HL-60 (cell line): ENCODE results near the gene C2CD4D.

ENCODE experiments used
- GABPA ChIP-seq: IDR thresholded peaks from 2 replicates; pipeline ENCODE4 v1.6.1; 2012; ENCODE audit warnings: low read depth
- POLR2AphosphoS5 ChIP-seq: IDR thresholded peaks from 2 replicates; pipeline ENCODE4 v1.6.1; 2012; ENCODE audit warnings: low read depth
- SPI1 ChIP-seq: IDR thresholded peaks from 2 replicates; pipeline ENCODE4 v1.6.1; 2012; ENCODE audit warnings: low read depth, mild to moderate bottlenecking, borderline replicate concordance
- TF ChIP-seq, protein P1 (sequence below): IDR thresholded peaks from one replicate; pipeline ENCODE4 v1.5.1; 2011; ENCODE audit warnings: low read length, control low read depth, inconsistent platforms; ENCODE audit not compliant: insufficient read depth
- TF ChIP-seq, protein P2 (sequence below): IDR thresholded peaks from 2 replicates; pipeline ENCODE4 v1.6.1; 2012; ENCODE audit warnings: low read depth; ENCODE audit not compliant: insufficient replicate concordance

DNA sequence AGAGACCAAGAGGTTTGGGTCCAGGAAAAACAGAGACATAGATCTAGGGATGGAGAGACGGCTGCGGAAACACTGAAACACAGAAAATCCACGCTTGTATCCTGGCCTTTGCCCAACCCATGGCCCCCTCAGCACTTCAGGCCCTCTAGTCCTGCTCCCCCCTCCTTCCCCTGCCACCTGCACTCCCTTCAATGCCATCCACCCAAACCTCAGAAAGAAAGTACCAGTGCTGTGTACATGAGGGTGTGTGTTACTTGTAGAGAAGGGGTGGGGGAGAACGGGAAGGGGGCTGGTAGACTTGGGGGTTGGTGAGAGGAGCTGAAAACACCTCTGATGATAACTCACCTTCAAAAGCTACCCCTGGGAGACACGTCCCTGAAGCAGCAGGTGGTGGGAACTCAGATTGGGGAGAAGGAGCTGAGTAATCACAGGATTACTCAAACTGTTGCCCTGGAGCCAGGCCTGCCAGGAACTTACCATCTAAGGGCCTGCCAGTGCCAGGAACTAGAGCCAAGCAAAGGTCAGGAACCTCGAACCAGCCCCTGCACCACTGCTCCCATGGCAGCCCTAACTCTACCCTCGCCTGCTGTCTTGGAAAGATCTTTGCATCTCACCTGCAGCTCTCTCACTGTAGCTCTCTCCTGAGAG is 19.5 kb downstream of the C2CD4D start:
- TF ChIP-seq, protein P1, sequence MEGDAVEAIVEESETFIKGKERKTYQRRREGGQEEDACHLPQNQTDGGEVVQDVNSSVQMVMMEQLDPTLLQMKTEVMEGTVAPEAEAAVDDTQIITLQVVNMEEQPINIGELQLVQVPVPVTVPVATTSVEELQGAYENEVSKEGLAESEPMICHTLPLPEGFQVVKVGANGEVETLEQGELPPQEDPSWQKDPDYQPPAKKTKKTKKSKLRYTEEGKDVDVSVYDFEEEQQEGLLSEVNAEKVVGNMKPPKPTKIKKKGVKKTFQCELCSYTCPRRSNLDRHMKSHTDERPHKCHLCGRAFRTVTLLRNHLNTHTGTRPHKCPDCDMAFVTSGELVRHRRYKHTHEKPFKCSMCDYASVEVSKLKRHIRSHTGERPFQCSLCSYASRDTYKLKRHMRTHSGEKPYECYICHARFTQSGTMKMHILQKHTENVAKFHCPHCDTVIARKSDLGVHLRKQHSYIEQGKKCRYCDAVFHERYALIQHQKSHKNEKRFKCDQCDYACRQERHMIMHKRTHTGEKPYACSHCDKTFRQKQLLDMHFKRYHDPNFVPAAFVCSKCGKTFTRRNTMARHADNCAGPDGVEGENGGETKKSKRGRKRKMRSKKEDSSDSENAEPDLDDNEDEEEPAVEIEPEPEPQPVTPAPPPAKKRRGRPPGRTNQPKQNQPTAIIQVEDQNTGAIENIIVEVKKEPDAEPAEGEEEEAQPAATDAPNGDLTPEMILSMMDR, result no peak
- no peak for TF ChIP-seq POLR2AphosphoS5
- TF ChIP-seq, protein P2, sequence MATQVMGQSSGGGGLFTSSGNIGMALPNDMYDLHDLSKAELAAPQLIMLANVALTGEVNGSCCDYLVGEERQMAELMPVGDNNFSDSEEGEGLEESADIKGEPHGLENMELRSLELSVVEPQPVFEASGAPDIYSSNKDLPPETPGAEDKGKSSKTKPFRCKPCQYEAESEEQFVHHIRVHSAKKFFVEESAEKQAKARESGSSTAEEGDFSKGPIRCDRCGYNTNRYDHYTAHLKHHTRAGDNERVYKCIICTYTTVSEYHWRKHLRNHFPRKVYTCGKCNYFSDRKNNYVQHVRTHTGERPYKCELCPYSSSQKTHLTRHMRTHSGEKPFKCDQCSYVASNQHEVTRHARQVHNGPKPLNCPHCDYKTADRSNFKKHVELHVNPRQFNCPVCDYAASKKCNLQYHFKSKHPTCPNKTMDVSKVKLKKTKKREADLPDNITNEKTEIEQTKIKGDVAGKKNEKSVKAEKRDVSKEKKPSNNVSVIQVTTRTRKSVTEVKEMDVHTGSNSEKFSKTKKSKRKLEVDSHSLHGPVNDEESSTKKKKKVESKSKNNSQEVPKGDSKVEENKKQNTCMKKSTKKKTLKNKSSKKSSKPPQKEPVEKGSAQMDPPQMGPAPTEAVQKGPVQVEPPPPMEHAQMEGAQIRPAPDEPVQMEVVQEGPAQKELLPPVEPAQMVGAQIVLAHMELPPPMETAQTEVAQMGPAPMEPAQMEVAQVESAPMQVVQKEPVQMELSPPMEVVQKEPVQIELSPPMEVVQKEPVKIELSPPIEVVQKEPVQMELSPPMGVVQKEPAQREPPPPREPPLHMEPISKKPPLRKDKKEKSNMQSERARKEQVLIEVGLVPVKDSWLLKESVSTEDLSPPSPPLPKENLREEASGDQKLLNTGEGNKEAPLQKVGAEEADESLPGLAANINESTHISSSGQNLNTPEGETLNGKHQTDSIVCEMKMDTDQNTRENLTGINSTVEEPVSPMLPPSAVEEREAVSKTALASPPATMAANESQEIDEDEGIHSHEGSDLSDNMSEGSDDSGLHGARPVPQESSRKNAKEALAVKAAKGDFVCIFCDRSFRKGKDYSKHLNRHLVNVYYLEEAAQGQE, result no peak
- no peak for TF ChIP-seq SPI1
- no peak for TF ChIP-seq GABPA
